SW 1271 (cell line): ENCODE results near the gene FBXL15.
A peak's percentile ranks its signal among the peaks of the same experiment; 100 is the strongest.

Experiments
- DNase-seq, 2 experiments: peaks; one replicate each; lab custom pipeline; 2025; lab: John Stamatoyannopoulos, UW

FBXL15 gene, protein sequence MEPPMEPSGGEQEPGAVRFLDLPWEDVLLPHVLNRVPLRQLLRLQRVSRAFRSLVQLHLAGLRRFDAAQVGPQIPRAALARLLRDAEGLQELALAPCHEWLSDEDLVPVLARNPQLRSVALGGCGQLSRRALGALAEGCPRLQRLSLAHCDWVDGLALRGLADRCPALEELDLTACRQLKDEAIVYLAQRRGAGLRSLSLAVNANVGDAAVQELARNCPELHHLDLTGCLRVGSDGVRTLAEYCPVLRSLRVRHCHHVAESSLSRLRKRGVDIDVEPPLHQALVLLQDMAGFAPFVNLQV

DNA sequence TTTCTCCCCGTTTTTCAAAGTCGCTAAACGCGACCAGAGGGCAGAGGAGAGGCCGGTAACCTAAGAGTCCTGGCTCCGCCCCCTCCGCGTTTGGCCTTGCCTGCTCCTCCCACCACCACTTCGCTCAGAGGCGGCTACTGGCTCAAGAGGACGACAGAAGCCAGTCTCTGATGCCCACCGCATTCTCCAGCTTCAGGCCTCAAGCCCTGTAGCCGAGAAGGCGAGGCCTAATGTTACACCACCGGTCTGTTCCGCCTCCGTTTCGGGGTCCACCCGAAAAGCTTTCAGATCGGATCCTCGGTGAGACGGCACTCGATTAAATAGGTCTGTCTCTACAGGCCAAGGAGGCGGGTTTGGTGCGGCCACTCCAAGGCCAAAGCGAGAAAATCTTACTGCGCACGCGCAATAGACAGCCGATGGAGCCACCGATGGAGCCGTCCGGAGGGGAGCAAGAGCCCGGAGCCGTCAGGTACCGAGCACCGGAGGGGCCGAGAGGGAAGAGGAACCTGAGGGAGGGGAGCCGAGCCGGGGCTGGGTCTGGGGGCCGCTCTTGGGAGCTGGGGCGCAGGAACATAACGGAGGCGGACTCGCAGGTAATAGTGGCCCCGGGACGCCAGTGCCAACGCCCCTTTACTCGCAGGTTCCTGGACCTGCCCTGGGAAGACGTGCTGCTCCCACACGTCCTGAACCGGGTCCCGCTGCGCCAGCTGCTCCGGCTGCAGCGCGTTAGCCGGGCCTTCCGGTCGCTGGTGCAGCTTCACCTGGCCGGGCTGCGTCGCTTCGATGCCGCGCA lies at the start of gene FBXL15:
Gene FBXL15 (plus strand): TSS at position 123 of the 793 bp plus-strand sequence. CDS start 294 bp downstream, at position 417.
- DNase-seq = peak; percentile 89 to 92

GRCh38 chr10:102371295-102371694 lies 49.3 kb upstream of the FBXL15 start:
- DNase-seq = no peak

- DNase-seq = no peak
These were observed 45.4 kb upstream of the FBXL15 start for GRCh38 chr10:102375250-102375649.

GRCh38 chr10:102375867-102376266 lies 44.8 kb upstream of the FBXL15 start:
- no peak for DNase-seq

GRCh38 chr10:102376901-102377300 lies 43.7 kb upstream of the FBXL15 start:
- no peak for DNase-seq

- DNase-seq = no peak
These were observed 41.3 kb upstream of the FBXL15 start for GRCh38 chr10:102379383-102379782.

GRCh38 chr10:102381983-102382382 lies 38.7 kb upstream of the FBXL15 start:
- DNase-seq = no peak

DNA sequence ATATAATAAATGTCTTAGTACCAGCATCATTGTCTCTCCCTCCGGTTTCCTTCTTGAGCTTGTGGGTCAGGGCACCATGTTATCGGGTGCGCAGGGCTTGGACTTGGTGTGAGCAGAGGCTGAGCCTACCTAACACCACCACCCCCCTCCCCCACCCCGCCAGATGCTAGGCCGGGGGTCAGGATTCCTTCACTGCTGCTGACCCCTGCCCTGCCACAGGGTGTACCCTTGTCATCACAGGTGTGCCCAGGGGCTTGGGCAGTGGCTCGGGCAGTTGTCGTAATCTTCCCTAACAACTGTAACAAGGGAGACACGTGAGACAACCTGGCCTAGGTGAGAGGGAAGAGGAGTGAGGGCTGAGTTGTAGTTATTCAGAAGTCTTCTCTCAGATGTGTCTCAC lies 37.8 kb upstream of the FBXL15 start:
- no peak for DNase-seq

- DNase-seq = no peak
These were observed 36.6 kb upstream of the FBXL15 start for GRCh38 chr10:102384053-102384452.

- no peak for DNase-seq
These were observed 35.8 kb upstream of the FBXL15 start for GRCh38 chr10:102384606-102385429.

DNA sequence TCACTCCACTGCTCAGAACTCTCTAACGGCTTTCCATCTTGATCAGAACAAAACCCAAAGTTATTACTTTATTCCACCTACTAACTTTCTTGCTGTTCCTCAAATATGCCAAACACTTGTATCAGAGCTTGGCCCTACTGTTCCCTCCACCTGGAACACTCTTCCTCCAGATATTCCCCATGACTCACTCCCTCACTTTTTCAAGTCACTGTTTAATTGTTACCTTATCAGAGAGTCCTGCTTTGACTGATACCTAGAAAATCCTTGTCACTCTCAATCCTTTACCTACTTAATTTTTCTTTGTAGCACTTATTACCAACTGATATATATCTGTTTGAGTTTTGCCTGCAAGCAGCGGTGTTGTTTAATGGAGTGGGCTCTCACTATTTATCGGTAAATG lies 30.7 kb upstream of the FBXL15 start:
- DNase-seq = no peak

- DNase-seq = no peak
These were observed 28.3 kb upstream of the FBXL15 start for GRCh38 chr10:102392306-102392705.

DNA sequence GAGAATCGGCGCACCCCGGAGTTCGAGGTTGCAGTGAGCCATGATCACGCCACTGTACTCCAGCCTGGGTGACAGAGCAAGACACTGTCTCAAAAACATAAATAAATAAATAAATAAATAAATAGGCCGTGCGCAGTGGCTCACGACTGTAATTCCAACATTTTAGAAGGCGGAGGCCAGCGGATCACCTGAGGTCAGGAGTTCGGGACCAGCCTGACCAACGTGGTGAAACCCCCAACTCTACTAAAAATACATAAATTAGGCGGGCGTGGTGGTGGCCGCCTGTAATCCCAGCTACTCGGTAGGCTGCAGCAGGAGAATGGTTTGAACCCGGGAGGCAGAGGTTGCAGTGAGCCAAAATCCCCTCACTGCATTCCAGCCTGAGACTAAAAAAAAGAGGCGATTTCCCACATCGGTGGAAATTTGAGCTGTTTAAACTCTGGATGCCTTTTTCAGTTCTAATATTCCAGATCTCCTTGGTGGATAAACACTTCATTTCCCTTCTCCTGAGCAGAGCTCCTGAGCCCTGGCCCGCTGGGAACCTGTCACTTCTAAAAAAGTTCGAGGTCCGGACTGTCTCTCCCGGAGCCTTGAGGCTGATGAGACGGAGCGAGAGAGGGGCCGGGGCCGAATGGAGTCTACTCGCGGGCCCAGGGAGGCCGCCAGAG lies 27.1 kb upstream of the FBXL15 start:
- no peak for DNase-seq

- DNase-seq = peak; percentile 78 to 87
These were observed 26.4 kb upstream of the FBXL15 start for GRCh38 chr10:102394079-102394800.

- DNase-seq = no peak
These were observed 25.7 kb upstream of the FBXL15 start for GRCh38 chr10:102394801-102395399.

DNA sequence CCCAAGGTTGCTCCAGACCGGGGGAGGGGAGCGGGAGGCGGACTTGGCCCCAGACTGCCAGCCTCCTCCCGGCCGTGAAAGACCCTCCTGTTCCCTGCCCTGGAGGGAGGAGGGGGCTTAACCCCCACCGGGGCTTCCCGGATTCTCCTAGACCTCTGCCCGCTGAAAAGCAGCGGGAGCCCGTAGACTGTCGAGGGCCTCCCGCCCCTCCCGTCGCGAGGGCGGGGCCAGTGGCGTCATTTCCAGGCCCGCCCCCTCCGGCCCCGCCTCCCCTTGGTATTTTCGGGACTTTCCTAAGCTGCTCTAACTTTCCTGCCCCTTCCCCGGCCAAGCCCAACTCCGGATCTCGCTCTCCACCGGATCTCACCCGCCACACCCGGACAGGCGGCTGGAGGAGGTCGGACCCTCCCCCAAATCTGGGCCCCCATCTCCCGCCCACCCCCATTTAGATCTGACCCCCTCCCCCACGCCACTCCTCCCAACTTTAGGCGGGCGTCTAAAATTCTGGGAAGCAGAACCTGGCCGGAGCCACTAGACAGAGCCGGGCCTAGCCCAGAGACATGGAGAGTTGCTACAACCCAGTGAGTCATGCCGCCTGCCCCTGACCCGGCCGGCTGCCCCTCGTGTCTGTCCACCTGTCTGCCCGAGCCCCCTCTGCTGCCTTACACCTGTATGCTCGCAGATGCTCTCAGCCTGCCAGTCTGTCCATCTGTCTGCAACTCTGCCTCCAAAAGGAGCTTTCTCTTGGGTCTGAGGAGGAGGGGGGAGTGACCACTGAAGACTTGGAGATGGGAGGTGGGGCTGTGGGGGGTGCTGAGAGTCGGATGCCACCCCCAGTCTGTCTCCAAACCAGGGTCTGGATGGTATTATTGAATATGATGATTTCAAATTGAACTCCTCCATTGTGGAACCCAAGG lies 25.0 kb upstream of the FBXL15 start, which contains the start of gene NFKB2:
Gene NFKB2 (plus strand): TSS at position 306 of the 917 bp plus-strand sequence. CDS start 255 bp downstream, at position 561.
- DNase-seq = peak; percentile 53 to 73

DNA sequence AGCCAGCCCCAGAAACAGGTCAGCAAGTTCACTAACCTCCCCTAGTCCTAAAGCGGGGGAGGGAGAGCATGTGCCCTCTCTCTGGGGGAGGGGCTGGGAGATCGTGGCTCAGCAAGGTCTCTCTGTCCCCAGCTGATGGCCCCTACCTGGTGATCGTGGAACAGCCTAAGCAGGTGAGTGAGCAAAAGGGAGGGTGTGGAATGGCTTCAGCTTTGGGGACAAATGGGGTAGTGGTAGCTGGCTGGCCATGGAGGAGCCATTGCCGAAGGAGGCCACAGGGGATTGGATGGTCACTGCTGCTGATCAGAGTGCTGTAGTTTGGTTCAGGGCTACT lies 24.4 kb upstream of the FBXL15 start:
- DNase-seq = no peak

DNA sequence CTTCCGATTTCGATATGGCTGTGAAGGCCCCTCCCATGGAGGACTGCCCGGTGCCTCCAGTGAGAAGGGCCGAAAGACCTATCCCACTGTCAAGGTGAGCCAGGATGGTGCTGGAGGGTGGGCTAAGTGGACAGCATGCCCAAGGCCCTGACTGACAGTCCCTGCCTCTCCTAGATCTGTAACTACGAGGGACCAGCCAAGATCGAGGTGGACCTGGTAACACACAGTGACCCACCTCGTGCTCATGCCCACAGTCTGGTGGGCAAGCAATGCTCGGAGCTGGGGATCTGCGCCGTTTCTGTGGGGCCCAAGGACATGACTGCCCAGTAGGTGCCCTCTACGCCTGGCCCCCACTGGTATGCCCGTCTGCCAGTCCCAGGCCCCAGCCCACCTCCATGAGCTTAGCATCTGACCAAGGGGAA lies 23.9 kb upstream of the FBXL15 start:
- no peak for DNase-seq
